Stimulated activated CD8-positive, alpha-beta memory T cell treated with anti-CD3 and anti-CD28 coated beads, Interleukin-4, amount 100 ng/mL, for 48 hours (primary cell): ENCODE results near the gene JPH3.
"Not testable (repeated sequence)": the region's sequence is repeated elsewhere in the genome, so short reads cannot be mapped to it uniquely, and the experiment has no call there.

Experiments
- DNase-seq: peaks from one replicate; pipeline ENCODE4 v3.0.0-alpha.2; 2020

Gene JPH3

GRCh38 chr16:87658564-87659225, 56.4 kb downstream of the JPH3 start:
- DNase-seq = no peak

GRCh38 chr16:87661561-87661960, 59.3 kb downstream of the JPH3 start:
- DNase-seq = peak; percentile 61

- no peak for DNase-seq
Measured at GRCh38 chr16:87662254-87663204, 60.2 kb downstream of the JPH3 start.

- no peak for DNase-seq
Measured at GRCh38 chr16:87664792-87665191, 62.5 kb downstream of the JPH3 start.

GRCh38 chr16:87665193-87665592, 62.9 kb downstream of the JPH3 start:
- DNase-seq = no peak

GRCh38 chr16:87666919-87667318, 64.6 kb downstream of the JPH3 start:
- DNase-seq = no peak

- no peak for DNase-seq
Measured at GRCh38 chr16:87667443-87667842, 65.1 kb downstream of the JPH3 start.

GRCh38 chr16:87667946-87668345, 65.6 kb downstream of the JPH3 start:
- no peak for DNase-seq

- DNase-seq = no peak
Measured at GRCh38 chr16:87669672-87670071, 67.4 kb downstream of the JPH3 start.

GRCh38 chr16:87671221-87671620, 68.9 kb downstream of the JPH3 start:
- no peak for DNase-seq

GRCh38 chr16:87671715-87672270, 69.5 kb downstream of the JPH3 start:
- DNase-seq = no peak

GRCh38 chr16:87674419-87674818, 72.1 kb downstream of the JPH3 start:
- DNase-seq = no peak

- no peak for DNase-seq
Measured at GRCh38 chr16:87675111-87675719, 72.9 kb downstream of the JPH3 start.

GRCh38 chr16:87677830-87678229, 75.5 kb downstream of the JPH3 start:
- no peak for DNase-seq

GRCh38 chr16:87678618-87679017, 76.3 kb downstream of the JPH3 start:
- no peak for DNase-seq

- no peak for DNase-seq
Measured at GRCh38 chr16:87679593-87680271, 77.4 kb downstream of the JPH3 start.

GRCh38 chr16:87680272-87680644, 78.0 kb downstream of the JPH3 start:
- DNase-seq = no peak

GRCh38 chr16:87681051-87681602, 78.8 kb downstream of the JPH3 start:
- DNase-seq = not testable (repeated sequence)

GRCh38 chr16:87681981-87682570, 79.8 kb downstream of the JPH3 start:
- DNase-seq = peak; percentile 46

- DNase-seq = no peak
Measured at GRCh38 chr16:87682852-87683399, 80.6 kb downstream of the JPH3 start.

- no peak for DNase-seq
Measured at GRCh38 chr16:87684106-87684677, 81.9 kb downstream of the JPH3 start.
